Progenitor cell of endocrine pancreas (in vitro differentiated cells): ENCODE data around the gene ZACN. TPM values are rescaled to one million over a fixed set of nuclear protein-coding genes. Genes with fewer than 3 reads are reported as not detected.

Experiments used
- DNase-seq: peaks from one replicate; pipeline ENCODE4 v3.0.0; 2021; ENCODE audit warnings: low spot score; ENCODE audit not compliant: unreplicated experiment
- H3K27ac Mint-ChIP-seq: 2 replicates; pipeline ENCODE4 v1.8.0; 2021; ENCODE audit warnings: mild to moderate bottlenecking, moderate library complexity, mixed read lengths
- H3K27me3 Mint-ChIP-seq: 2 replicates; pipeline ENCODE4 v1.8.0; 2021; ENCODE audit warnings: mixed read lengths
- H3K36me3 Mint-ChIP-seq: 2 replicates; pipeline ENCODE4 v1.8.0; 2022; ENCODE audit warnings: mixed read lengths; ENCODE audit not compliant: insufficient read depth
- H3K4me1 Mint-ChIP-seq: 2 replicates; pipeline ENCODE4 v1.8.0; 2021; ENCODE audit warnings: low read depth, mixed read lengths
- H3K4me3 Mint-ChIP-seq: 2 replicates; pipeline ENCODE4 v1.8.0; 2021; ENCODE audit warnings: low read depth, mild to moderate bottlenecking, moderate library complexity, mixed read lengths
- H3K9me3 Mint-ChIP-seq: 2 replicates; pipeline ENCODE4 v1.8.0; 2021; ENCODE audit warnings: low read depth, mixed read lengths
- total RNA-seq: library from RNA; stranded (reverse); gene quantifications from 2 replicates; pipeline ENCODE4 v1.2.1, GENCODE V29; 2021
- TF ChIP-seq, protein P1 (sequence below): fragments of 200-600 bp; sonication (generic); IDR thresholded peaks from one replicate; pipeline ENCODE4 v1.5.0; 2021; ENCODE audit warnings: antibody characterized with exemption, mild to moderate bottlenecking; ENCODE audit not compliant: unreplicated experiment

ZACN gene
- total RNA-seq, 1 donor from 2014 or later = 0.96 TPM

DNA sequence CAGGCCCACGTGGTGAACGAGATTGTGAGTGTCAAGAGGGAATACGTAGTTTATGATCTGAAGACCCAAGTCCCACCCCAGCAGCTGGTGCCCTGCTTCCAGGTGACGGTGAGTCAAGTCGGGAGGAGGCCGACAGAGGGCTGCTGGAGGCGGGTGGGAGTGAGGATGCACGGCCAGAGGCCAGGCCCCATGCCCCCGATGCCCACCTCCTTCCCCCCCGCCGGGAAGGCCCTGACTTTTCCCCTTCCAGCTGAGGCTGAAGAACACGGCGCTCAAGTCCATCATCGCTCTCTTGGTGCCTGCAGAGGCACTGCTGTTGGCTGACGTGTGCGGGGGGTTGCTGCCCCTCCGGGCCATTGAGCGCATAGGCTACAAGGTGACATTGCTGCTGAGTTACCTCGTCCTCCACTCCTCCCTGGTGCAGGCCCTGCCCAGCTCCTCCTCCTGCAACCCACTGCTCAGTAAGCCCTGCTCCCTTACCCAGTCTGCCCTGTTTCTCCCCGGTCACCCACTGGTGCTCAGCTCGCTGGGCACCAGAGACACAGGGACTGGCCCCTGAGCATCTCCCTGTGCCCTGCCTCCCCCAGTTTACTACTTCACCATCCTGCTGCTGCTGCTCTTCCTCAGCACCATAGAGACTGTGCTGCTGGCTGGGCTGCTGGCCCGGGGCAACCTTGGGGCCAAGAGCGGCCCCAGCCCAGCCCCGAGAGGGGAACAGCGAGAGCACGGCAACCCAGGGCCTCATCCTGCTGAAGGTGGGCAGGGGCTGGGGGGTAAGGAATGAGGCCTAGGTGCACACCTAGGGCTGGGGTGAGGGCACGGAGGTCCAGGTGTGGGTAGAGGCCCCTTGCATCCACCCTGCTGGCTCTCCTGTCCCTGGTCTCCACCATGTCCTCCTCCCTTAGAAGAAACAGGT is 2.6 kb downstream of the ZACN start:
- TF ChIP-seq, protein P1, sequence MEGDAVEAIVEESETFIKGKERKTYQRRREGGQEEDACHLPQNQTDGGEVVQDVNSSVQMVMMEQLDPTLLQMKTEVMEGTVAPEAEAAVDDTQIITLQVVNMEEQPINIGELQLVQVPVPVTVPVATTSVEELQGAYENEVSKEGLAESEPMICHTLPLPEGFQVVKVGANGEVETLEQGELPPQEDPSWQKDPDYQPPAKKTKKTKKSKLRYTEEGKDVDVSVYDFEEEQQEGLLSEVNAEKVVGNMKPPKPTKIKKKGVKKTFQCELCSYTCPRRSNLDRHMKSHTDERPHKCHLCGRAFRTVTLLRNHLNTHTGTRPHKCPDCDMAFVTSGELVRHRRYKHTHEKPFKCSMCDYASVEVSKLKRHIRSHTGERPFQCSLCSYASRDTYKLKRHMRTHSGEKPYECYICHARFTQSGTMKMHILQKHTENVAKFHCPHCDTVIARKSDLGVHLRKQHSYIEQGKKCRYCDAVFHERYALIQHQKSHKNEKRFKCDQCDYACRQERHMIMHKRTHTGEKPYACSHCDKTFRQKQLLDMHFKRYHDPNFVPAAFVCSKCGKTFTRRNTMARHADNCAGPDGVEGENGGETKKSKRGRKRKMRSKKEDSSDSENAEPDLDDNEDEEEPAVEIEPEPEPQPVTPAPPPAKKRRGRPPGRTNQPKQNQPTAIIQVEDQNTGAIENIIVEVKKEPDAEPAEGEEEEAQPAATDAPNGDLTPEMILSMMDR = no peak
- H3K27me3 Mint-ChIP-seq = peaks cover 27% of the 10 kb centered on the region
- H3K27ac Mint-ChIP-seq = no peak overlapping the region
- no peak overlapping the region for H3K4me3 Mint-ChIP-seq
- peaks cover 35% of the 10 kb centered on the region for H3K4me1 Mint-ChIP-seq
- DNase-seq = no peak
- H3K36me3 Mint-ChIP-seq = peaks cover 9% of the 10 kb centered on the region
- no peaks in the 10 kb centered on the region for H3K9me3 Mint-ChIP-seq

DNA sequence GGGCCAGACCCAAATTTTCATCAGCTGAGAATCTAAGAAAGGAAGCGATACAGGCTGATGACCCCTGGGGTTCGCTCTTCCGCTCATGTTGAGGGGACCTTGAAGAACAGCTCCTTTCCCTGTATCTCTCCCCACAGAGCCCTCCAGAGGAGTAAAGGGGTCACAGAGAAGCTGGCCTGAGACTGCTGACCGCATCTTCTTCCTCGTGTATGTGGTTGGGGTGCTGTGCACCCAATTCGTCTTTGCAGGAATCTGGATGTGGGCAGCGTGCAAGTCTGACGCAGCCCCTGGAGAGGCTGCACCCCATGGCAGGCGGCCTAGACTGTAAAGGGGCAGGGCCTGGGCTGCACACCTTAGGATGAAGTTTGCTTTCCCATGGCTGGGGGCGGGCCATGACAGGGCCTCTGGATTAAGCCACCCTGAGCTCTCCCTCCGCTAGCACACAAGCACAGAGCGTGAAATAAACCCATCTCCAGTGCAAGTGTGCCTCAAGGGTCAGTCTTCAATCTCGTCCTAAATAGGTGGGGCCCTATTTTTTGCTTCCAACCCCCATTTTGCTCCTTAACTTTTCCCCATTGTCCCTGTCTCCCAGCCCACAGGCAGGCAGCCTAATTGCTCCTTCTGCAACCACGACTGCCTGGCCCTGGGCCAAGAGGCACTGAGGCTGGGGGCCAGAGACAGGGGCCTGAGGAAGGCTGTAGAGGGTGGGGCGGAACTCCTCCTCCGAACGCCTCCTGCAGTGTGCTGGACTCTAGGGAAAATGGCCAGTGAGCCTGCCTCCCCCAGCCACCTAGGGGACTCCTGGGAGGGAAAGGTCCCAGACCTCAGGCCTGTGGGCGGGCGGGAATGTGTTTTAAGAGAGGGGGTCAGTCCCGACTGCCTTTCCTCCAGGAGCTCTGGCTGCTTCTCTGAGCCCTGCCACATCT is 3.6 kb downstream of the ZACN start:
- peaks cover 17% of the 10 kb centered on the region for H3K27me3 Mint-ChIP-seq
- H3K9me3 Mint-ChIP-seq = no peaks in the 10 kb centered on the region
- no peak overlapping the region for H3K27ac Mint-ChIP-seq
- no peak overlapping the region for H3K4me3 Mint-ChIP-seq
- TF ChIP-seq, protein P1 = no peak
- H3K4me1 Mint-ChIP-seq = peaks cover 33% of the 10 kb centered on the region
- H3K36me3 Mint-ChIP-seq = peaks cover 11% of the 10 kb centered on the region
- DNase-seq = no peak

DNA sequence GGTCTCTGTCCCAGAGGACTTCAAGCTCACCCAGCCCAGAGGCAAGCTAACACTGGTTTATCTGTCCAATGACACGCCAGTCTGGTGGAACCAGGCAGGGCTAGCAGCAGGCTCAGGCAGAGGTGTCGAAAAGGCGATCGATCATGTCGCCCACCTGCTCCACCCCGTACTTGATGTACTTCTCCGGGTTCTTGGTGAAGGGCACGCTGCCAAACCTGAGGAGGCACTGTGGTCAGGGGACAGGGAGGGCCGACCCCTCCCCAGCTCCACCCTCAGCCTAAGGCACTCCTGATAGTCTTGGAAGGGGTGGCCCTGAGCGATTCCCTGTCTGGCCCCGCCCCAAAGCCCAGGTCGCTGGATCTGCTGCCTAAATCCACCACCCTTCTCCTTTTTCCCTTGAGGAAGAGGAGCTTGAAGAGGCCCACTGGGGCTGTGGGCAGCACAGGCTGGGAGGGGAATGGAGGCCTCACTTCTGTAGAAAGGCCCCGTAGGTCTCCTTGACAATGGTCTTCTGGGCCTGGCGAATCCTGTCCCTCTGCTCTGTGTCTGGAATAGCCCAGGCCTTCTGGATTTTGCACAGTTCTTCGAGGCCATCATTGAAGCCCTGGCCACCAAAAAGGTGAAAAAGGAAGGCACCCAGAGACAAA is 4.7 kb downstream of the ZACN start:
- DNase-seq = no peak
- Mint-ChIP-seq H3K9me3 (no peaks in the 10 kb centered on the region), H3K4me3 (no peak overlapping the region), H3K4me1 (peaks cover 32% of the 10 kb centered on the region), H3K27ac (no peak overlapping the region), H3K36me3 (peaks cover 11% of the 10 kb centered on the region), H3K27me3 (peaks cover 8% of the 10 kb centered on the region)
- TF ChIP-seq, protein P1 = no peak

DNA sequence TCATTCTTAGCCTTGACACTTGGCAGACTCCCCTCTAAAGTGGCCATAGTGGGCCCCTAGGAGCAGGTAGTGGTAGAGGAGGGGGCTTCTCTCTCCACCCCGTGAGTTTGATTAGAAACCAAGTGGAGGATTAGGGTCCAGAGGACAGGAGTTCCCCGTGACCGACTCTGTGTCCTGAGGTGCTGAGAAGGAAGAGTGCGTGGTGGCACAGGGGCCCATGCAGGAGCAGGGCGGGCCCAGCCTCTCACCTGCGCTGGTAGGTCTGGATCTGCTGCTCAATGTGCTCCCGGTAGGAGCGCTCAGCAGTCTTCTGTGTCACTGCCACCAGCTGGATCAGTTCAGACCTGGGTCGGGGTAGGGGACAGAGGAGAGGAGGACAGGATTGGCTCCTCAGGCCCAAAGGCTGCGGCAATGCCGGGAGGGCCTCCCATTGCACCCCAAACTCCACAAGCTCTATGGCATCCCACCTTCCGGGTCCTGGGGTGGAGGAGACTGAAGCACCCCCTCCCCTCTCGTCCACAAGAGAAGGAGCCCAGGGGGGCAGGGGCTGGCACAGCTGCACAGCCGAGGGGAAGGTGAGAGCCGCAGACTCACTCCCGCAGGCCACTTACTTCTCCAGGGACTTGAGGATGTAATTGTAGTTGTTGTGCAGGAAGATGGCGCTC is 6.2 kb downstream of the ZACN start:
- TF ChIP-seq, protein P1 = no peak
- DNase-seq = no peak
- Mint-ChIP-seq H3K27me3 (no peaks in the 10 kb centered on the region), H3K4me1 (peaks cover 22% of the 10 kb centered on the region), H3K27ac (no peak overlapping the region), H3K9me3 (no peaks in the 10 kb centered on the region), H3K36me3 (peaks cover 14% of the 10 kb centered on the region), H3K4me3 (no peak overlapping the region)
